HG03064 (cell line): Measurements from ENCODE around the gene PPP1R10.

Source experiments
- ATAC-seq: cut with Tn5 transposase; IDR thresholded peaks from one replicate; pipeline ENCODE4 v1.9.1; 2021; ENCODE audit warnings: low read depth; ENCODE audit not compliant: unreplicated experiment

Gene PPP1R10

GRCh38 chr6:30625511-30625910 is 8.5 kb upstream of the PPP1R10 start:
- no peak for ATAC-seq

GRCh38 chr6:30619561-30619960 is 2.5 kb upstream of the PPP1R10 start:
- no peak for ATAC-seq

- ATAC-seq = no peak
Measured at GRCh38 chr6:30618270-30618797, 1.3 kb upstream of the PPP1R10 start.

GRCh38 chr6:30617565-30618269 is 674 bp upstream of the PPP1R10 start, which contains the start of gene MRPS18B:
Gene MRPS18B, plus strand, starts transcription at chr6:30617840. Its CDS starts 26 bp downstream, at chr6:30617866.
- peak; percentile 61 for ATAC-seq

GRCh38 chr6:30615958-30616810 is 859 bp downstream of the PPP1R10 start:
- no peak for ATAC-seq

- no peak for ATAC-seq
Measured at GRCh38 chr6:30615219-30615957, 1.7 kb downstream of the PPP1R10 start.

- no peak for ATAC-seq
Measured at GRCh38 chr6:30614843-30615218, 2.2 kb downstream of the PPP1R10 start.

GRCh38 chr6:30614044-30614842 is 2.8 kb downstream of the PPP1R10 start:
- no peak for ATAC-seq

GRCh38 chr6:30613251-30614043 is 3.6 kb downstream of the PPP1R10 start:
- ATAC-seq = no peak

- no peak for ATAC-seq
Measured at GRCh38 chr6:30612687-30613248, 4.3 kb downstream of the PPP1R10 start.

GRCh38 chr6:30612213-30612612 is 4.8 kb downstream of the PPP1R10 start:
- no peak for ATAC-seq

GRCh38 chr6:30611856-30612194 is 5.2 kb downstream of the PPP1R10 start:
- ATAC-seq = no peak

- no peak for ATAC-seq
Measured at GRCh38 chr6:30611150-30611855, 5.7 kb downstream of the PPP1R10 start.

- ATAC-seq = no peak
Measured at GRCh38 chr6:30610065-30610464, 7.0 kb downstream of the PPP1R10 start.

GRCh38 chr6:30603961-30604360 is 13.1 kb downstream of the PPP1R10 start:
- no peak for ATAC-seq

GRCh38 chr6:30601815-30602641 is 15.0 kb downstream of the PPP1R10 start:
- ATAC-seq = no peak

GRCh38 chr6:30601436-30601814 is 15.6 kb downstream of the PPP1R10 start:
- ATAC-seq = no peak
